NAMALWA (cell line): ENCODE measurements around the gene SIRT4.
"Not testable (repeated sequence)": the region's sequence is repeated elsewhere in the genome, so short reads cannot be mapped to it uniquely, and the experiment has no call there.

Experiments
- DNase-seq: peaks from one replicate; pipeline ENCODE4 v3.0.0-alpha.2; 2015; ENCODE audit warnings: low spot score

SIRT4 gene

DNA sequence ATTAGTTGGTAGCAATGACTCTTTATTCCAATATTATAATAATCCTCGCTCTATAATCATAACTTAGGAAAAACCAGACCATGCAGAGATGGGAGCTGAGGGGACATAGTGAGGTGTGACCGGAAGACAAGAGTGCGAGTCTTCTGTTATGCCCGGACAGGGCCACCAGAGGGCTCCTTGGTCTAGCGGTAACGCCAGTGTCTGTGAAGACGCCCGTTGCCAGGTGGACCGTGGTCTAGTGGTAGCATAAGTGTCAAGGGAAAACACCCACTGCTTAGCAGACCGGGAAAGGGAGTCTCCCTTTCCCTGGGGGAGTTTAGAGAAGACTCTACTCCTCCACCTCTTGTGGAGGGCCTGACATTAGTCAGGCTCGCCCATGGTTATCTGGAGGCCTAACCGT lies 33.3 kb downstream of the SIRT4 start:
- peak; percentile 55 for DNase-seq

- DNase-seq = not testable (repeated sequence)
Measured at GRCh38 chr12:120336392-120336791, 34.3 kb downstream of the SIRT4 start.

- no peak for DNase-seq
Measured at GRCh38 chr12:120337730-120338129, 35.6 kb downstream of the SIRT4 start.

GRCh38 chr12:120339256-120339655 lies 37.1 kb downstream of the SIRT4 start:
- DNase-seq = no peak

- DNase-seq = no peak
Measured at GRCh38 chr12:120342175-120343038, 40.3 kb downstream of the SIRT4 start.

DNA sequence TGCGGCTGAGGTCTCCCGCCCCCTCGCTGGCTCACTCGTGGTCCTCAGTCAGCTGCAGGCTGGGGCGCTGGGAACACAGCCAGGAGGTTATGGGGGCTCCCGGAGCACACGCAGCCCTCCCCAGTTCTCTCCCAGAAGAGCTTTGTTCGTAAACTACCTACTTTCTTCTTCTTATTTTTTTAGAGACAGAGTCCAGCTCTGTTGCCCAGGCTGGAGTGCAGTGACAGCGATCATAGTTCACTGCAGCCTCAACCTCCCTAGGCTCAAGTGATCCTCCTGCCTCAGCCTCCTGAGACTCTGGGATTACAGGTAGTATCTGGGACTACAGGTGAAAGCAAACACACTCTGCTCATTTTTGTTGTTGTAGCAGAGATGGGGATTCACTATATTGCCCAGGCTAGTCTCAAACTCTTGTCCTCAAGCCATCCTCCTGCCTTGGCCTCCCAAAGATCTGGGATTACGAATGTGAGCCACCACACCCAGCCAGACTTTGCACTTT lies 41.0 kb downstream of the SIRT4 start:
- no peak for DNase-seq

GRCh38 chr12:120343692-120344091 lies 41.6 kb downstream of the SIRT4 start:
- no peak for DNase-seq

- no peak for DNase-seq
Measured at GRCh38 chr12:120346031-120346430, 43.9 kb downstream of the SIRT4 start.

GRCh38 chr12:120346681-120347080 lies 44.6 kb downstream of the SIRT4 start:
- peak; percentile 45 for DNase-seq

DNA sequence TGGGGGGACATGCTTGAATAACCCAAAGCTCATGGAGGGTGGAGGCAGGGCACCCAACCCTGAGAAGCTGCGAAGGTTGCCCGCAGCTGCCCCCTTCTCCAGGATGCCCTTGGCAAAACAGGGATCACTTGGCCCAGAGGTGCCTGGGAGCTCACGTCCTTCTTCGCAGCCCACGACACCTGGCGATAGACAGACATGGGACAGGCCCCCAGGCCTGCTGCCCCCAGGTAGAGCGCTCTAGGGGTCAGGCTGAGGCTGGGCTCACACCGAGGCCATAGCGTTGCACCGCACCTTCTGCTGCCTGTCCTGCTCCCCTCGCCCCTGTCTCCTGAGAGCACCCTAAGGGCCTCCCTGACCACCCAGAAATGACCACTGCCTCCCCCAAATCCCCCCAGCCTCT lies 45.6 kb downstream of the SIRT4 start:
- DNase-seq = no peak

GRCh38 chr12:120350576-120351350 lies 48.6 kb downstream of the SIRT4 start:
- DNase-seq = no peak

DNA sequence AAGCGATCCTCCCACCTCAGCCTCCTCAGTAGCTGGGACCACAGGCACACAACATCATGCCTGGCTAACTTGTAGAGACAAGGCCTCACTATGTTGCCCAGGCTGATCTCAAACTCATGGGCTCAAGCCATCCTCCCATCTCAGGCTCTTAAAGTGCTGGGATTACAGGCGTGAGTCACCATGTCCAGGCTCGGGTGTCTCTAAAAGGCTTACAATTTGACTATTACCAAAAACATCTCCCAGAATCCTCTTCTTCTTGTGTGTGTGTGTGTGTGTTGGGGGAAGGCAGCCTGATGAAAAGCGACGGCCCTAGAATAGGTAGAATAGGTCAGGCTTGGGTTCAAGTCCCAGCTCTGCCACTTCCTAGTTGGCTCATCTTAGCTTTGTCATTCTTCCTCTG lies 50.0 kb downstream of the SIRT4 start:
- DNase-seq = no peak

DNA sequence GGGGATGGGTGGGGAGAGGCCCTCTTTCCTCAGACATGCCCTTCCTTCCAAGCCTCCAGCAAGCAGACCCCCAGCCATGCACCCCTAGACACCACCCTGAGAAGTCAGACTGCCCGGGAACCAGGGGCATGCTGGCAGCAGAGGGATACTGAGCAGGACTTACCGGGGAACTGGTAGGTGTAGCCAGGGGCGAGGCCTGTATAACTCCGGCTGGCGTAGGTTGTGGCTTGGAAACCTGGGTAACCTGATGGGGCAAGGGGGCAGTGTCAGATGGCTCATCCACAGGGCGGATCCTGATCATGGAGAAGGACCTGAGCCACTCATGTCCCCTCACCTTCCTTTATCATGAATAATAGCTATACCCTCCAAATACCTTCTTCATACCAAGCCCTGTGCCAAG lies 51.0 kb downstream of the SIRT4 start:
- DNase-seq = no peak

DNA sequence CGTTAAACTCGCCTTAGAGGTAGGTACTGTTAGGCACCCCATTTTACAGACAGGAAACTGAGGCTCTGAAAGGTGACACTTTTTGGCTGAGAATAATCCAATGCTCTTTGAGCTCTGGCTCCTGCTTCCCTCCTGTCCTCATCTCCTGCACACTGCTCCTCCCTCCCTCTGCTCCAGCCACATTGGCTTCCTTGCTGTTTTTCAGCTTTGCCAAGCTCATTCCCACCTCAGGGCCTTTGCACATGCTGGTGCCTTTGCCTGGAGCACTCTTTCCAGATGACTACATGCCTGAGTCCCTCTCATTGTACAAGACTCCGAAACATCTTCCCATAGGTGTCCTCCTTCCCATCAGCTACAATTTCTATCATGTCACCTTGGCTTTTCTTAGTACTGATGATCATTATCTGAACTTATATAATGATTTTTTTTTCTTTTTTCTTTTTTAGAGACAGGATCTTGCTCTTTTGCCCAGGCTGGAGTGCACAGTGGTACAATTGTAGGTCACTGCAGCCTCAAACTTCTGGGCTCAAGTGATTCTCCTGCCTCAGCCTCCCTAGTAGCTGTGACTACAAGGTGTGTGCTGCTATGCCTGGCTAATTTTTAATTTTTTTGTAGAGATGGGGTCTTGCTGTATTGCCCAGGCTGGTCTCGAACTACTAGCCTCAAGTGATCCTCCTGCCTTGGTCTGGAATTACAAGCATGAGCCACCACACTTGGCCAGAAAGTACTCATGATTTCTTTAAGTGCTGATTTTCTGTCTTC lies 51.6 kb downstream of the SIRT4 start:
- no peak for DNase-seq

DNA sequence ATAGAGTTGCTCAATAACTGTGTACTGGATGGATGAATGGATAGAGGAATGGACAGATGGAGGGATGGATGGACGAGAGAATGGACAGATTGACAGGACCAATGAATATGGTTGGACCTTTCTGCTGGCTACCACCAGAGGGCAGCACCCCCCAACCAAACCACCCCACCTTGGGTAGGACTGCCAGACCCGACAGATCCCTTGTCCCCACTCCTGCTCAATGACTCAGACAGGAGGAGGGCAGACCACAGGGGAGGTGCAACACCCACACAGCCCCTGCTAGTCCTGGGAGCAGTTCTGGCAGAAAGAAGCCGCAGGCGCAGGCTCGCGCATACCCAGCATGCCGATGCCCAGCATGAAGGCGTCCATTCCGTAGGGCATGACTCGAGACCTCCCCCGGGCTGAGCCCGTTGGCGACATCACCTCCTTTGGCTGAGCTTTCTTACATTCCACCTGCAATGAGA lies 54.5 kb downstream of the SIRT4 start:
- DNase-seq = peak; percentile 75

DNA sequence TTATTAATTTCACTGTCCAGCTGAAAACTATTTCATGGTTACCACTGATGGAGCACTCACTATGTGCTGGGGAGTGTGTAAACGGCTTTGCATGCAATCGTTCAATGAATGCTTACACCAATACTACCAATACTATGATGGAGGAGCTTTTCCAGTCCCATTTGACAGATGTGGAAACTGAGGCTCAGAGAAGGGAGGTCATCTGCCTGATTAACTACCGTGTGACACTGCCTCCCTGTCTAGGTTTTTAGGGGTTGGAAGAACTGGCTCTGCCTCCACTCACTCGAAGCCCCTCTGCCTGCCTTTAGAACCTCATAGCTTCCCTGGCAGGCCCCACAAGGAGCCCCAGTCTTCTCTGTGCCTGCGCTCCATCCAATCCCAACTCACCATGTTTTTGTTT lies 55.0 kb downstream of the SIRT4 start:
- no peak for DNase-seq

- DNase-seq = no peak
Measured at GRCh38 chr12:120358412-120359100, 56.4 kb downstream of the SIRT4 start.

DNA sequence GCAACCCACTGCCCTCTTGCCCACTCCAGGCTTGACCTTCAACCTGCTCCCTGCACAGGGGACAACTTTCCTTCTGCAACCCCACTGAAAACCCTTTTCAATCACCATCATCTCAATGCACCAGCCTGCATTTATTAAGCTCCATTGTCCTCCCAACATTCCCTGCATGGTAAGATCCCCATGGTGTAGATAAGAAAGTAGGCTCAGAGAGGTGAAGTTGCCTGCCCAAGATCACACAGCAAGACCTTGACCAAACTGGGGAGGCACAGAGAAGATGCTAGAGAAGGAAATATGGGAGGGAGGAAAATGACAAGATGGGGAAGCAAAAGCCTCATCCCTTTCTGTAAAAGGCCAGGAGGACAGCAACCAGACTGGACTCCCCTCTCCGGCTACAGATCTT lies 57.0 kb downstream of the SIRT4 start:
- DNase-seq = no peak

DNA sequence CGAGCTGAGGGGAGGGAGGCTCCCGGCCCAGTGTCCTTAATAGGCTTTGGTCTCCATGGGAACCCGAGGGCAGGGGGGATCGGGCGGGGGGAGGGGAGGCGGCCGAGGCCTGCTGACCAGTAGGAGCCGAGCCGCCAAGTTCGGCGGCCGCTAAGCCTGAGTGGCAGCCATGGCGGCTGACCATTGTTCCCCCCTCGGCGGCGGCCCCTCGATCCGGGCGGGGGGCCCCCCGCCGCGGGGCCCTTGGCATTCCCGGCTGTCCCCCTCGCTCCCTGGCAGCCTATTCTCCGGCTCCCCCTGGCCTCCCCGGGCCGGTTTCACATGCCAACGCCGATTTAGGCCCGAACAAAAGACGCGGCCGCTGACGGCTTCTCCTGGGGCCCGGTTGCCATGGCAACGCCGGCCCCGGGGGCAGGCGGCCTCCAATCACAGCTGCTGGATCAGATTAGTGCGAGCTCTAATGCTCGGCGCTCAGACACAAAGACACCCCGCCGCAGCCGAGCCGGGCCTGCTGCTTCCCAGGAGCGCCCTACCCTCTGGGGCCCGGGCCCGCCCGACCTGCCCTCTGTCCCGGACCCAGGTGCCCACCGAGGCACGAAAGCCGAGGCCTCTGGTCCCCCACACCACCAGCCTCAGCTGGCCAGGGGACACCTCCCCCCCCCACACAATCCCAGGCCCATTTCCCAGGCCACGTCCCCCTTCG lies 59.5 kb downstream of the SIRT4 start:
- DNase-seq = peak; percentile 26
